HEK293 (cell line): ENCODE results near the gene KIAA0586.

Source experiments
- PATZ1 ChIP-seq: fragments of 450-650 bp; formaldehyde crosslinking; IDR thresholded peaks from 2 replicates; pipeline ENCODE4 v1.5.1; 2016; ENCODE audit warnings: missing biosample characterization, missing genetic modification characterization
- PRDM2 ChIP-seq: fragments of 450-650 bp; formaldehyde crosslinking; IDR thresholded peaks from 2 replicates; pipeline ENCODE4 v1.5.1; 2016; ENCODE audit warnings: missing biosample characterization, missing genetic modification characterization, borderline replicate concordance
- PRDM4 ChIP-seq: fragments of 450-650 bp; formaldehyde crosslinking; IDR thresholded peaks from 2 replicates; pipeline ENCODE4 v1.5.1; 2017; ENCODE audit warnings: missing biosample characterization, missing genetic modification characterization
- RBAK ChIP-seq: fragments of 450-650 bp; formaldehyde crosslinking; IDR thresholded peaks from 2 replicates; pipeline ENCODE4 v1.5.1; 2016; ENCODE audit warnings: missing biosample characterization, missing genetic modification characterization
- TRIM28 ChIP-seq: IDR thresholded peaks from 2 replicates; pipeline ENCODE4 v1.6.1; 2011; ENCODE audit warnings: low read length, control low read depth, borderline replicate concordance
- WT1 ChIP-seq: fragments of 450-650 bp; formaldehyde crosslinking; IDR thresholded peaks from 2 replicates; pipeline ENCODE4 v1.5.1; 2016; ENCODE audit warnings: missing biosample characterization, missing genetic modification characterization
- ZBTB8A ChIP-seq: fragments of 450-650 bp; formaldehyde crosslinking; IDR thresholded peaks from 2 replicates; pipeline ENCODE4 v1.5.1; 2016; ENCODE audit warnings: missing biosample characterization, missing genetic modification characterization
- ZFP37 ChIP-seq: fragments of 450-650 bp; formaldehyde crosslinking; IDR thresholded peaks from 2 replicates; pipeline ENCODE4 v1.5.1; 2016; ENCODE audit warnings: missing biosample characterization, missing genetic modification characterization
- ZNF146 ChIP-seq: fragments of 450-650 bp; formaldehyde crosslinking; IDR thresholded peaks from 2 replicates; pipeline ENCODE4 v1.5.1; 2016; ENCODE audit warnings: missing biosample characterization, missing genetic modification characterization
- ZNF324 ChIP-seq: fragments of 450-650 bp; formaldehyde crosslinking; IDR thresholded peaks from 2 replicates; pipeline ENCODE4 v1.5.1; 2016; ENCODE audit warnings: missing biosample characterization, missing genetic modification characterization
- ZNF366 ChIP-seq: fragments of 450-650 bp; formaldehyde crosslinking; conservative IDR thresholded peaks from 2 replicates; pipeline ENCODE4 v1.5.1; 2016; ENCODE audit warnings: missing biosample characterization, missing genetic modification characterization
- ZNF394 ChIP-seq: fragments of 450-650 bp; formaldehyde crosslinking; IDR thresholded peaks from 2 replicates; pipeline ENCODE4 v1.5.1; 2016; ENCODE audit warnings: missing biosample characterization, missing genetic modification characterization, mild to moderate bottlenecking, moderate library complexity, borderline replicate concordance
- ZNF561 ChIP-seq: fragments of 450-650 bp; IDR thresholded peaks from 2 replicates; pipeline ENCODE4 v1.5.1; 2018; ENCODE audit warnings: missing biosample characterization, missing genetic modification characterization, borderline replicate concordance
- ZNF600 ChIP-seq: fragments of 450-650 bp; formaldehyde crosslinking; IDR thresholded peaks from 2 replicates; pipeline ENCODE4 v1.5.1; 2016; ENCODE audit warnings: missing biosample characterization, missing genetic modification characterization
- ZNF629 ChIP-seq: fragments of 450-650 bp; formaldehyde crosslinking; IDR thresholded peaks from 2 replicates; pipeline ENCODE4 v1.5.1; 2017; ENCODE audit warnings: missing biosample characterization, missing genetic modification characterization
- ZNF660 ChIP-seq: fragments of 450-650 bp; IDR thresholded peaks from 2 replicates; pipeline ENCODE4 v1.5.1; 2018; ENCODE audit warnings: missing biosample characterization, mild to moderate bottlenecking, missing genetic modification characterization
- ZNF677 ChIP-seq: fragments of 450-650 bp; IDR thresholded peaks from 2 replicates; pipeline ENCODE4 v1.5.0; 2018; ENCODE audit warnings: missing biosample characterization, mild to moderate bottlenecking, missing genetic modification characterization, moderate library complexity
- ZNF701 ChIP-seq: fragments of 450-650 bp; formaldehyde crosslinking; IDR thresholded peaks from 2 replicates; pipeline ENCODE4 v1.5.1; 2016; ENCODE audit warnings: missing biosample characterization, missing genetic modification characterization
- TF ChIP-seq, protein P1 (sequence below): fragments of 450-650 bp; formaldehyde crosslinking; IDR thresholded peaks from 2 replicates; pipeline ENCODE4 v1.5.1; 2016; ENCODE audit warnings: missing biosample characterization, missing genetic modification characterization, low read depth
- TF ChIP-seq, protein P2 (sequence below): fragments of 450-650 bp; formaldehyde crosslinking; conservative IDR thresholded peaks from 2 replicates; pipeline ENCODE4 v1.5.1; 2016; ENCODE audit warnings: low read depth, missing biosample characterization, missing genetic modification characterization

Gene KIAA0586

DNA sequence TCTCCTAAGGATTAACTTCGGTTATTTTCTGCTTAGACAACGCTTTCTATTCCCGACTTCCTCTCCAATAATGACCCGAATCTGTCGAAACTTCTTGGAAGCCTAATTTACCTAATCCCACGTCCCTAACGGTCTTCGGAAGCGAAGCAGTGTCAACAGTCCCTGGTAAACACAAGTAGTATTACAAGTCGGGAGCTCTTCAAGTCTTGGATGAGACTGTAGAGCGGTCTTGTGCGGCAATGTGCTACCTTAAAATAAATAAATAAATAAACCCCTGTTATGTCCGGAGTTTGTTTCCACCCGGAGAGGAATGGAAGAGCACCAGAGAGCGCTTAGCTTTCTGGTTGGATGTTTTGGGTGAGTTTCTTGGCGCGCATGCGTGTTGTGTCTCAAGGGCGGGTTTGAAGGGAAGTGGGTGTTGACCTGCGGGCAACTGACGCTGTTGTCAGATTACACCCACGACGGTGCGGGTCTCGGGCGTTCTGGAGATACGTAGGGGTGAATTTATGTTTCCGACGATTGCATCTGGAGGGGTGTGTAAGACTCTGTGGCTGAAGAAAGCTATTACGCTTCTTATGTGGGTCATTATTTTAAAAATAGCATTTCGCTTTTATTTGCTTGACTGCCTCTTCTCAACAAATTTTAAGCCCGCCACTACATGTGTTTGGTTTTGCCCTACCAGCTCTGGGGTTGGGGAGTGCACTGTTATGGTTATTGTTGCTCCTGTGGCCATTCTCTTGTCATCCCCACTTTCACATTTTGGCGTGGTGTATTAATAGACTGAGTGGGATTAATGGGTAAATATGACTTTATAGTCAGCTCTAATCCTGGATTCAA, at the start of gene KIAA0586, which contains the start of gene TIMM9 (continued):
- TF ChIP-seq PRDM2 (tag by site-specific recombination) (no peak), RBAK (tag by site-specific recombination) (0 out of 2 replicates have a peak, but pooled peaks have one; percentile 25), ZNF561 (tag by site-specific recombination) (0 out of 2 replicates have a peak, but pooled peaks have one; percentile 27), PATZ1 (tag by site-specific recombination) (peak; percentile 46), ZNF660 (tag by site-specific recombination) (peak; percentile 89), ZNF394 (tag by site-specific recombination) (peak; percentile 72), WT1 (tag by site-specific recombination) (0 out of 2 replicates have a peak, but pooled peaks have one; percentile 7), ZFP37 (0 out of 2 replicates have a peak, but pooled peaks have one; percentile 53), PRDM4 (tag by site-specific recombination) (no peak), ZNF677 (tag by site-specific recombination) (no peak), ZBTB8A (tag by site-specific recombination) (peak; percentile 51), TRIM28 (peak; percentile 88), ZNF701 (0 out of 2 replicates have a peak, but pooled peaks have one; percentile 12), ZNF146 (tag by site-specific recombination) (peak; percentile 58), ZNF366 (no peak), ZNF324 (tag by site-specific recombination) (0 out of 2 replicates have a peak, but pooled peaks have one; percentile 68), ZNF629 (tag by site-specific recombination) (peak; percentile 65), ZNF600 (peak; percentile 71)
- TF ChIP-seq, protein P1, sequence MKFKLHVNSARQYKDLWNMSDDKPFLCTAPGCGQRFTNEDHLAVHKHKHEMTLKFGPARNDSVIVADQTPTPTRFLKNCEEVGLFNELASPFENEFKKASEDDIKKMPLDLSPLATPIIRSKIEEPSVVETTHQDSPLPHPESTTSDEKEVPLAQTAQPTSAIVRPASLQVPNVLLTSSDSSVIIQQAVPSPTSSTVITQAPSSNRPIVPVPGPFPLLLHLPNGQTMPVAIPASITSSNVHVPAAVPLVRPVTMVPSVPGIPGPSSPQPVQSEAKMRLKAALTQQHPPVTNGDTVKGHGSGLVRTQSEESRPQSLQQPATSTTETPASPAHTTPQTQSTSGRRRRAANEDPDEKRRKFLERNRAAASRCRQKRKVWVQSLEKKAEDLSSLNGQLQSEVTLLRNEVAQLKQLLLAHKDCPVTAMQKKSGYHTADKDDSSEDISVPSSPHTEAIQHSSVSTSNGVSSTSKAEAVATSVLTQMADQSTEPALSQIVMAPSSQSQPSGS (tag by site-specific recombination) = 0 out of 2 replicates have a peak, but pooled peaks have one; percentile 2
- TF ChIP-seq, protein P2, sequence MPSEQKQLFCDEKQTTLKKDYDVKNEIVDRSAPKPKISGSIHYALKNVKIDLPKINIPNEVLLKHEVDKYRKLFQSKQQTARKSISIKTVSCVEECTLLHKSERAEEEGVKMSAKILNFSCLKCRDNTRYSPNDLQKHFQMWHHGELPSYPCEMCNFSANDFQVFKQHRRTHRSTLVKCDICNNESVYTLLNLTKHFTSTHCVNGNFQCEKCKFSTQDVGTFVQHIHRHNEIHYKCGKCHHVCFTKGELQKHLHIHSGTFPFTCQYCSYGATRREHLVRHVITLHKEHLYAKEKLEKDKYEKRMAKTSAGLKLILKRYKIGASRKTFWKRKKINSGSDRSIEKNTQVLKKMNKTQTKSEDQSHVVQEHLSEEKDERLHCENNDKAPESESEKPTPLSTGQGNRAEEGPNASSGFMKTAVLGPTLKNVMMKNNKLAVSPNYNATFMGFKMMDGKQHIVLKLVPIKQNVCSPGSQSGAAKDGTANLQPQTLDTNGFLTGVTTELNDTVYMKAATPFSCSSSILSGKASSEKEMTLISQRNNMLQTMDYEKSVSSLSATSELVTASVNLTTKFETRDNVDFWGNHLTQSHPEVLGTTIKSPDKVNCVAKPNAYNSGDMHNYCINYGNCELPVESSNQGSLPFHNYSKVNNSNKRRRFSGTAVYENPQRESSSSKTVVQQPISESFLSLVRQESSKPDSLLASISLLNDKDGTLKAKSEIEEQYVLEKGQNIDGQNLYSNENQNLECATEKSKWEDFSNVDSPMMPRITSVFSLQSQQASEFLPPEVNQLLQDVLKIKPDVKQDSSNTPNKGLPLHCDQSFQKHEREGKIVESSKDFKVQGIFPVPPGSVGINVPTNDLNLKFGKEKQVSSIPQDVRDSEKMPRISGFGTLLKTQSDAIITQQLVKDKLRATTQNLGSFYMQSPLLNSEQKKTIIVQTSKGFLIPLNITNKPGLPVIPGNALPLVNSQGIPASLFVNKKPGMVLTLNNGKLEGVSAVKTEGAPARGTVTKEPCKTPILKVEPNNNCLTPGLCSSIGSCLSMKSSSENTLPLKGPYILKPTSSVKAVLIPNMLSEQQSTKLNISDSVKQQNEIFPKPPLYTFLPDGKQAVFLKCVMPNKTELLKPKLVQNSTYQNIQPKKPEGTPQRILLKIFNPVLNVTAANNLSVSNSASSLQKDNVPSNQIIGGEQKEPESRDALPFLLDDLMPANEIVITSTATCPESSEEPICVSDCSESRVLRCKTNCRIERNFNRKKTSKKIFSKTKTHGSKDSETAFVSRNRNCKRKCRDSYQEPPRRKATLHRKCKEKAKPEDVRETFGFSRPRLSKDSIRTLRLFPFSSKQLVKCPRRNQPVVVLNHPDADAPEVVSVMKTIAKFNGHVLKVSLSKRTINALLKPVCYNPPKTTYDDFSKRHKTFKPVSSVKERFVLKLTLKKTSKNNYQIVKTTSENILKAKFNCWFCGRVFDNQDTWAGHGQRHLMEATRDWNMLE (tag by site-specific recombination) = peak; percentile 63; the same call in 1 of the 2 replicates
